GM12874 (cell line): ENCODE measurements around the gene PISD.

Experiments used
- CTCF ChIP-seq: IDR thresholded peaks from 2 replicates; pipeline ENCODE4 v1.5.1; 2011; ENCODE audit warnings: low read depth, mild to moderate bottlenecking, control low read depth, low read length, moderate library complexity; ENCODE audit not compliant: insufficient read depth

PISD gene

GRCh38 chr22:31613286-31613903 lies 48.6 kb downstream of the PISD start:
- no peak for TF ChIP-seq CTCF

GRCh38 chr22:31612891-31613285 lies 49.1 kb downstream of the PISD start:
- TF ChIP-seq CTCF: no peak

GRCh38 chr22:31611061-31611760 lies 50.8 kb downstream of the PISD start:
- TF ChIP-seq CTCF: no peak

- no peak for TF ChIP-seq CTCF
Measured at GRCh38 chr22:31610611-31611010, 51.4 kb downstream of the PISD start.

- TF ChIP-seq CTCF: no peak
Measured at GRCh38 chr22:31609716-31610115, 52.3 kb downstream of the PISD start.

GRCh38 chr22:31607696-31608095 lies 54.3 kb downstream of the PISD start:
- no peak for TF ChIP-seq CTCF

- TF ChIP-seq CTCF: no peak
Measured at GRCh38 chr22:31605851-31606585, 56.0 kb downstream of the PISD start.
